Brain microvascular endothelial cell (primary cell): ENCODE data around the gene HHATL.

Experiments used
- DNase-seq: peaks from one replicate; pipeline ENCODE4 v3.0.0-alpha.2; 2020
- H3K27ac ChIP-seq: fragments of 250-450 bp; sonication (Bioruptor Pico); 2 replicates; pipeline ENCODE4 v1.5.1; 2020; ENCODE audit warnings: mild to moderate bottlenecking, moderate library complexity
- H3K27me3 ChIP-seq: fragments of 250-450 bp; sonication (Bioruptor Pico); replicated peaks from 2 replicates; pipeline ENCODE4 v1.5.1; 2020; ENCODE audit warnings: mild to moderate bottlenecking
- H3K36me3 ChIP-seq: fragments of 250-450 bp; sonication (Bioruptor Pico); replicated peaks from 2 replicates; pipeline ENCODE4 v1.5.1; 2020; ENCODE audit warnings: mild to moderate bottlenecking
- H3K4me3 ChIP-seq: 2 replicates; pipeline ENCODE4 v1.5.1; 2011; ENCODE audit warnings: low read depth, mild to moderate bottlenecking, control low read depth, low read length, moderate library complexity
- CTCF ChIP-seq: IDR thresholded peaks from 2 replicates; pipeline ENCODE4 v1.5.1; 2011; ENCODE audit warnings: low read depth, mild to moderate bottlenecking, moderate library complexity, low read length, control low read depth, inconsistent platforms; ENCODE audit errors: missing control alignments
- in situ Hi-C: cut with HindIII; loops from 2 replicates; pipeline ENCODE4 v1.10.0; 2017; ENCODE audit warnings: low sequenced_read_pairs, low pct_ligation_motif_present

Gene HHATL

GRCh38 chr3:42664438-42664803 lies 38.2 kb downstream of the HHATL start:
- in situ Hi-C loops, result no loop called here
- Histone ChIP-seq H3K27ac (no peak overlapping the region), H3K36me3 (peaks cover 16% of the 10 kb centered on the region), H3K4me3 (no peak overlapping the region), H3K27me3 (no peaks in the 10 kb centered on the region)
- no peak for TF ChIP-seq CTCF
- no peak for DNase-seq

- H3K27ac ChIP-seq, result no peak overlapping the region
- in situ Hi-C loops, result no loop called here
- TF ChIP-seq CTCF, result no peak
- H3K4me3 ChIP-seq, result no peak overlapping the region
- H3K36me3 ChIP-seq, result peaks cover 19% of the 10 kb centered on the region
- H3K27me3 ChIP-seq, result no peaks in the 10 kb centered on the region
- DNase-seq, result no peak
These were observed 38.8 kb downstream of the HHATL start for GRCh38 chr3:42663581-42664437.

DNA sequence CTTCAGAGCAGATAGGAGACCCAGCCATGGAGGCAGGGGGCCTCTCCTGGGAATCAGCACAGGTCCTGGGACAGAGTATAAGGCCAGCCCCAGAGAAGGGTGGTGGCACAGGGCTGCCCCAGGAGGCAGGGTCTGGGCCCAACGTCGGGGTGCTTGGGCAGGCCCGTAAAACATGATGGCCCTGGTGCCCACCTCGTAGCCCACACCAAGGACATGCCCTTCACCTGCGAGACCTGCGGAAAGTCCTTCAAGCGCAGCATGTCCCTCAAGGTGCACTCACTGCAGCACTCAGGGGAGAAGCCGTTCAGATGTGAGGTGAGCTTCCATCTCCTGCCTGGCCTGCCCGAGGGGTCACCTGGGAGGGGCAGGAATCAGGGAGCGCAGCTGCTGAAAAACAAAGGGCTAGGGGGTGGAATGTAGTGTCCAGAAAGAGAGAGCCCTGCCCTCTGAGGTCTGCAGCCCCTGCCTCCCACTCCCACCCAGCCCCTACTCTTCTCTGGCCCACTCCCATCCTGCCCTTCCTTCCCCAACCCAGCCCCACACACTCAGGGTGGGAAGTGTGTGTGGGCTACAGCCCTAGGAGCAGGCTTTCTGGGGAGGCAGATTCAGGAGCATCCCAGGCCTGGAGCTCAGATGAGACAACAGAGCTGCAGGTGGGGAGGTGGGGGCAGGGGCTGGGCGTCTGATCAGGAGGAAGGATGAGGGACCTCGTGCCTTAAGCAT lies 39.6 kb downstream of the HHATL start:
- no peaks in the 10 kb centered on the region for H3K27me3 ChIP-seq
- H3K4me3 ChIP-seq, result no peak overlapping the region
- no peak for DNase-seq
- TF ChIP-seq CTCF, result no peak
- in situ Hi-C loops, result no loop called here
- no peak overlapping the region for H3K27ac ChIP-seq
- H3K36me3 ChIP-seq, result peaks cover 24% of the 10 kb centered on the region

GRCh38 chr3:42662037-42662812 lies 40.4 kb downstream of the HHATL start:
- in situ Hi-C loops, result no loop called here
- H3K36me3 ChIP-seq, result peaks cover 24% of the 10 kb centered on the region
- H3K27me3 ChIP-seq, result no peaks in the 10 kb centered on the region
- H3K27ac ChIP-seq, result no peak overlapping the region
- H3K4me3 ChIP-seq, result no peak overlapping the region
- TF ChIP-seq CTCF, result no peak
- no peak for DNase-seq

GRCh38 chr3:42661593-42662022 lies 41.0 kb downstream of the HHATL start:
- in situ Hi-C loops, result no loop called here
- peaks cover 24% of the 10 kb centered on the region for H3K36me3 ChIP-seq
- no peak for TF ChIP-seq CTCF

More at GRCh38 chr3:42661593-42662022, 41.0 kb downstream of the HHATL start:
- Histone ChIP-seq H3K27me3 (no peaks in the 10 kb centered on the region), H3K27ac (no peak overlapping the region), H3K4me3 (no peak overlapping the region)
- no peak for DNase-seq
